Measurements from ENCODE around the gene SUSD5.

DNA sequence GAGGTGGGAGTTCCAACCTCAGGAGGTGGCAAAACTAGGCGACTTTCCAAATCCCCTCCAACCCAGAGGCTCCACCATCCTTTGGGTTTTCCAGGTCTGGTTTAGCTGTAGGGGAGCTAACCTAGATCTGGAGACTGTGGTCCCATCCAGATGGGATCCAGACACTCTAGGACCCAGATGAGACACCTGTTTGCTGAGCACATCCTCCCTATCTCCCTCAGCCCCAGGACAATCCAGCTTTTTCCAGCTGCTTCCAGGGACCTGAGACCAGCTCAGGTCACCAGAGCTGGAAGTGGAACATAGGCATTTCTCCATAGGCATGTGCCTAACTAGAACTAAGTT is 86.6 kb downstream of the SUSD5 start:
- TF ChIP-seq CTCF (IDR thresholded peaks at IDR 0.05) (no peak), POLR2A (IDR thresholded peaks at IDR 0.05) (no peak)

Measured in adrenal gland (tissue), 5 donors.